Tibial nerve (tissue), 4 donors: ENCODE data around the gene CFAP73.

Source experiments
- EP300 ChIP-seq, 2 donors: sonication (generic); formaldehyde crosslinking; IDR thresholded peaks; one replicate each; pipeline ENCODE4 v1.6.1; 2017; ENCODE audit warnings: antibody characterized with exemption in 2 of 2, mild to moderate bottlenecking in 1 of 2
- POLR2A ChIP-seq, 2 donors: fragments of 450-650 bp; IDR thresholded peaks; one replicate each; pipeline ENCODE4 v1.6.1; 2017; ENCODE audit warnings: antibody characterized with exemption in 2 of 2, mild to moderate bottlenecking in 2 of 2, moderate library complexity in 2 of 2
- TF ChIP-seq, protein P1 (sequence below), 5 experiments: fragments of 200-600 bp in 3 of 5; fragments of 450-650 bp in 2 of 5; sonication (generic) in 3 of 5; IDR thresholded peaks; one replicate each; pipeline ENCODE4 v1.5.1; 2016 to 2019; ENCODE audit warnings: antibody characterized with exemption in 5 of 5, mild to moderate bottlenecking in 3 of 5, moderate library complexity in 2 of 5

DNA sequence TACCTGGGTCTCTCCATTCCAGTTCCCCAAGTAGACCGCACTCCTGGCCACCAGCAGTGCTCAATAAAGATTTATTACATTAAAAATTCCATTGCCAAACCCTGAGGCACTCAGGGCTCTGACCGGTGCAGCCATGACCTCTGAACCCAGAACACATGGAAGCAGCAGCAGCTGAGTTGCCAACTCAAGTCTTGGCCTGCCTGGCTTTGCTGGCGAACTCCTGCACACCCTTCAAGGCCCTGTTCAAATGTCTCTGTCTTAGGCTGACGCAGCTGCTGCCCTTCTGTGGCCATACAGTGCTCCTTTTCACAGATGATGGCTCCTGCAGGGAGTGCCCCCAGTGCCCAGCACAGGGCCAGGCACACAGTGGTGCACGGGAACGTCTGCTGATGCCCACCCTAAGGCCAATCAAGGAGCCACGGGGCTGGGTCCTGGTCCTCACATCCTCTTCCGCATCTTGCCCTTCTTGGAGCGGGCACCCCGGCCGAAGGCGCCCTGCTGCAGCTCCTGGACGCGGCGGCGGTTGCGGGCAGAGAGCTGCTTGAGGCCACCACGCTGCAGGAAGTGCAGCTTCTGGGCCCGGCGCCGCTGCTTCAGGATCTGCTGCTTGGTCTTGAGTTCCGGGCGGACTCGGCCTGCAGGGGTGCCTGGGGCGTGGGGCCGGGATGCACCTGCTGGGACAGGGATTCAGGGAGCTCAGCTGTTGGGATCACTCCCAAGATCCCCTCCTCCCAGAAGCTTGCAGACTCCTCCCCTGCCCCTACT, 9.1 kb downstream of the CFAP73 start:
- TF ChIP-seq POLR2A (IDR thresholded peaks at IDR 0.05) (no peak), EP300 (IDR thresholded peaks at IDR 0.05) (no peak)
- TF ChIP-seq, protein P1, sequence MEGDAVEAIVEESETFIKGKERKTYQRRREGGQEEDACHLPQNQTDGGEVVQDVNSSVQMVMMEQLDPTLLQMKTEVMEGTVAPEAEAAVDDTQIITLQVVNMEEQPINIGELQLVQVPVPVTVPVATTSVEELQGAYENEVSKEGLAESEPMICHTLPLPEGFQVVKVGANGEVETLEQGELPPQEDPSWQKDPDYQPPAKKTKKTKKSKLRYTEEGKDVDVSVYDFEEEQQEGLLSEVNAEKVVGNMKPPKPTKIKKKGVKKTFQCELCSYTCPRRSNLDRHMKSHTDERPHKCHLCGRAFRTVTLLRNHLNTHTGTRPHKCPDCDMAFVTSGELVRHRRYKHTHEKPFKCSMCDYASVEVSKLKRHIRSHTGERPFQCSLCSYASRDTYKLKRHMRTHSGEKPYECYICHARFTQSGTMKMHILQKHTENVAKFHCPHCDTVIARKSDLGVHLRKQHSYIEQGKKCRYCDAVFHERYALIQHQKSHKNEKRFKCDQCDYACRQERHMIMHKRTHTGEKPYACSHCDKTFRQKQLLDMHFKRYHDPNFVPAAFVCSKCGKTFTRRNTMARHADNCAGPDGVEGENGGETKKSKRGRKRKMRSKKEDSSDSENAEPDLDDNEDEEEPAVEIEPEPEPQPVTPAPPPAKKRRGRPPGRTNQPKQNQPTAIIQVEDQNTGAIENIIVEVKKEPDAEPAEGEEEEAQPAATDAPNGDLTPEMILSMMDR (IDR thresholded peaks at IDR 0.05) = no peak
